Activated CD8-positive, alpha-beta T cell treated with anti-CD3 and anti-CD28 coated beads for 36 hours (primary cell): ENCODE measurements around the gene TRIM10. TPM values are rescaled to one million over a fixed set of nuclear protein-coding genes. Genes with fewer than 3 reads are reported as not detected.
A peak's percentile ranks its signal among the peaks of the same experiment; 100 is the strongest.

Experiments
- ATAC-seq: fragments of 200-7000 bp; cut with Tn5 transposase; one replicate; pipeline ENCODE4 v1.10.0; 2021; ENCODE audit warnings: mild to moderate bottlenecking, moderate library complexity
- CTCF ChIA-PET: fragments of 350-600 bp; sonication (Branson Sonifier 250); formaldehyde crosslinking; loops from one replicate; lab custom pipeline; 2021; ENCODE audit warnings: antibody characterized with exemption; lab: Charles Lee
- POLR2A ChIA-PET: fragments of 350-600 bp; sonication (Branson Sonifier 250); formaldehyde crosslinking; loops from one replicate; lab custom pipeline; 2021; ENCODE audit warnings: antibody characterized with exemption; lab: Charles Lee
- DNase-seq: peaks from one replicate; pipeline ENCODE4 v3.0.0-alpha.2; 2020
- H3K27ac Mint-ChIP-seq: one replicate; pipeline ENCODE4 v1.8.0; 2021; ENCODE audit warnings: mild to moderate bottlenecking, mixed read lengths
- H3K27me3 Mint-ChIP-seq: one replicate; pipeline ENCODE4 v1.8.0; 2021; ENCODE audit warnings: mixed read lengths
- H3K36me3 Mint-ChIP-seq: one replicate; pipeline ENCODE4 v1.8.0; 2021; ENCODE audit warnings: low read depth, mixed read lengths
- H3K4me1 Mint-ChIP-seq: one replicate; pipeline ENCODE4 v1.8.0; 2021; ENCODE audit warnings: low read depth, mixed read lengths
- H3K4me3 Mint-ChIP-seq: one replicate; pipeline ENCODE4 v1.8.0; 2021; ENCODE audit warnings: mild to moderate bottlenecking, moderate library complexity, mixed read lengths
- H3K9me3 Mint-ChIP-seq: one replicate; pipeline ENCODE4 v1.8.0; 2021; ENCODE audit warnings: mixed read lengths
- CTCF ChIP-seq: fragments of 200-600 bp; IDR thresholded peaks from one replicate; pipeline ENCODE4 v1.8.0; 2022; ENCODE audit warnings: antibody characterized with exemption, mild to moderate bottlenecking
- intact Hi-C: fragments of 100-400 bp; cut with micrococcal nuclease; formaldehyde crosslinking; loops from one replicate; pipeline ENCODE4 v1.10.0; 2022
- total RNA-seq, 2 experiments: library from RNA; stranded (reverse); gene quantifications; one replicate each; pipeline ENCODE4 v1.2.3, GENCODE V29; 2021

Gene TRIM10
- total RNA-seq, 2 experiments from 2014 or later = not detected

- Mint-ChIP-seq H3K36me3 (no peaks in the 10 kb centered on the region), H3K27ac (no peak overlapping the region), H3K27me3 (peaks cover 31% of the 10 kb centered on the region), H3K4me3 (no peak overlapping the region), H3K9me3 (no peaks in the 10 kb centered on the region), H3K4me1 (peaks cover 4% of the 10 kb centered on the region)
- DNase-seq (peak; percentile 25), ATAC-seq (no peak)
- TF ChIP-seq CTCF = no peak
- CTCF ChIA-PET = interaction anchor here (0.6 to 1.2 kb wide), 4 partner anchors 20 to 302 kb away, joined by 3 to 4 read pairs (median 3); no protein-coding TSS in a partner anchor
- POLR2A ChIA-PET = interaction anchor here (0.5 kb wide), 1 partner anchor 104 kb away, joined by 3 read pairs; no protein-coding TSS in a partner anchor
- intact Hi-C loops = no loop called here
Observed at GRCh38 chr6:30151580-30151979, 9.4 kb downstream of the TRIM10 start.

- ChIA-PET POLR2A (no interaction called here), CTCF (interaction anchor here (1.1 to 1.2 kb wide), 3 partner anchors 20 to 303 kb away, joined by 3 read pairs; no protein-coding TSS in a partner anchor)
- Mint-ChIP-seq H3K9me3 (no peaks in the 10 kb centered on the region), H3K4me1 (peaks cover 4% of the 10 kb centered on the region), H3K36me3 (no peaks in the 10 kb centered on the region), H3K27ac (no peak overlapping the region), H3K27me3 (peaks cover 26% of the 10 kb centered on the region), H3K4me3 (no peak overlapping the region)
- ATAC-seq = no peak
- TF ChIP-seq CTCF = no peak
- intact Hi-C loops = no loop called here
- no peak for DNase-seq
Observed at GRCh38 chr6:30150671-30151395, 10.2 kb downstream of the TRIM10 start.

GRCh38 chr6:30149858-30150550, 11.0 kb downstream of the TRIM10 start:
- ChIA-PET POLR2A (no interaction called here), CTCF (no interaction called here)
- Mint-ChIP-seq H3K4me3 (no peak overlapping the region), H3K36me3 (no peaks in the 10 kb centered on the region), H3K9me3 (no peaks in the 10 kb centered on the region), H3K27ac (no peak overlapping the region), H3K27me3 (peaks cover 29% of the 10 kb centered on the region), H3K4me1 (peaks cover 4% of the 10 kb centered on the region)
- no peak for TF ChIP-seq CTCF
- ATAC-seq (no peak), DNase-seq (no peak)
- intact Hi-C loops = no loop called here

- TF ChIP-seq CTCF = no peak
- Mint-ChIP-seq H3K36me3 (no peaks in the 10 kb centered on the region), H3K27me3 (peaks cover 35% of the 10 kb centered on the region), H3K4me1 (peaks cover 4% of the 10 kb centered on the region), H3K9me3 (no peaks in the 10 kb centered on the region), H3K4me3 (no peak overlapping the region), H3K27ac (no peak overlapping the region)
- DNase-seq = no peak
- intact Hi-C loops = no loop called here
- ATAC-seq = no peak
- ChIA-PET CTCF (interaction anchor here (1.7 kb wide), 1 partner anchor 18 kb away, joined by 6 read pairs; no protein-coding TSS in a partner anchor), POLR2A (no interaction called here)
Observed at GRCh38 chr6:30149234-30149633, 11.8 kb downstream of the TRIM10 start.

GRCh38 chr6:30147096-30147495, 13.9 kb downstream of the TRIM10 start:
- POLR2A ChIA-PET = no interaction called here
- peaks cover 4% of the 10 kb centered on the region for H3K4me1 Mint-ChIP-seq
- intact Hi-C loops = no loop called here
- H3K27ac Mint-ChIP-seq = no peak overlapping the region
- H3K27me3 Mint-ChIP-seq = peaks cover 37% of the 10 kb centered on the region
- ATAC-seq (peak; percentile 62), DNase-seq (no peak)
- no peaks in the 10 kb centered on the region for H3K9me3 Mint-ChIP-seq
- H3K4me3 Mint-ChIP-seq = no peak overlapping the region
- CTCF ChIA-PET = interaction anchor here (1.2 to 1.3 kb wide), 2 partner anchors 16 to 17 kb away, joined by 3 read pairs; no protein-coding TSS in a partner anchor
- no peaks in the 10 kb centered on the region for H3K36me3 Mint-ChIP-seq
- TF ChIP-seq CTCF = no peak
